H1 (cell line): ENCODE results near the gene MAP7D2. TPM values are rescaled to one million over a fixed set of nuclear protein-coding genes. Genes with fewer than 3 reads are reported as not detected.

Experiments
- CHD2 ChIP-seq: IDR thresholded peaks from 2 replicates; pipeline ENCODE4 v1.6.1; 2012; ENCODE audit warnings: low read length, improper control_type of control experiment
- HDAC2 ChIP-seq, 2 experiments: fragments of 300-600 bp in 1 of 2; sonication (generic) in 1 of 2; IDR thresholded peaks; 2 replicates each; pipeline ENCODE4 v1.6.1; 2011 to 2012; ENCODE audit warnings: low read depth in 2 of 2, low read length in 2 of 2, mild to moderate bottlenecking in 2 of 2, moderate library complexity in 2 of 2, borderline replicate concordance in 1 of 2, inconsistent platforms in 1 of 2
- KDM5A ChIP-seq: fragments of 200-600 bp; IDR thresholded peaks from 2 replicates; pipeline ENCODE4 v1.7.1; 2012; ENCODE audit warnings: mild to moderate bottlenecking, low read length, inconsistent platforms, mixed read lengths
- POLR2A ChIP-seq, 2 experiments: IDR thresholded peaks; 1 replicate in 1 of 2; 2 replicates in 1 of 2; pipeline ENCODE4 v1.6.1; 2011; ENCODE audit warnings: low read depth in 2 of 2, low read length in 2 of 2, mild to moderate bottlenecking in 2 of 2; ENCODE audit errors: control extremely low read depth in 1 of 2
- RNF2 ChIP-seq: fragments of 200-900, 300-1000 bp; sonication (generic); IDR thresholded peaks from 2 replicates; pipeline ENCODE4 v1.7.1; 2016; ENCODE audit warnings: borderline replicate concordance, low read depth, mild to moderate bottlenecking, antibody characterized with exemption, low read length; ENCODE audit not compliant: poor library complexity, severe bottlenecking; ENCODE audit errors: missing control alignments
- SIRT6 ChIP-seq: IDR thresholded peaks from one replicate; pipeline ENCODE4 v1.7.1; 2012; ENCODE audit warnings: low read length, inconsistent platforms
- SUZ12 ChIP-seq: fragments of 200-600 bp; sonication (generic); IDR thresholded peaks from 2 replicates; pipeline ENCODE4 v1.6.1; 2012; ENCODE audit warnings: mild to moderate bottlenecking, inconsistent platforms, low read length, moderate library complexity, mixed read lengths
- YY1 ChIP-seq: IDR thresholded peaks from 2 replicates; pipeline ENCODE4 v1.6.1; 2011; ENCODE audit warnings: low read depth, mild to moderate bottlenecking, low read length
- microRNA counts: library from miRNA; unstranded; fragments of <30 nt; microRNA quantifications from one replicate; lab custom pipeline; 2015
- microRNA-seq, 2 experiments: library from miRNA; unstranded; fragments of <30 nt; microRNA quantifications; one replicate each; pipeline versions ENCODE4 to v1.2.0, GENCODE V29; 2016 to 2020; ENCODE audit warnings: borderline microRNAs expressed in 2 of 2, borderline number of aligned reads in 2 of 2, borderline replicate concordance in 1 of 2
- polyA plus RNA-seq, 7 experiments: library from polyadenylated mRNA; depleted of rRNA in 3 of 7; stranded (reverse) in 5 of 7; unstranded in 2 of 7; fragments of >200 nt in 5 of 7; fragments of 200-250 nt in 2 of 7; gene quantifications; 1 replicate in 5 of 7; 2 replicates in 1 of 7; 4 replicates in 1 of 7; pipeline versions ENCODE4 v1.2.1 to v1.2.3, GENCODE V29; 2011 to 2013; ENCODE audit warnings: missing spikeins in 2 of 7, mixed read lengths in 2 of 7
- small RNA-seq: library from polyadenylated mRNA; stranded (forward); fragments of <200 nt; extraction: miRNeasy Mini kit (QIAGEN cat#:217004); gene quantifications from one replicate; pipeline ENCODE3, GENCODE V24; 2013; ENCODE audit not compliant: insufficient read depth
- total RNA-seq: library from RNA; stranded (reverse); fragmentation: NEBNext Ultra II Directional; extraction: Animal tissue kit (Norgen Biotek cat#: 25700); gene quantifications from 2 replicates; pipeline ENCODE4 v1.2.1, GENCODE V29; 2021
- TF ChIP-seq, protein P1 (sequence below): IDR thresholded peaks from 2 replicates; pipeline ENCODE4 v1.6.1; 2012; ENCODE audit warnings: inconsistent platforms

Gene MAP7D2
- total and polyA plus RNA-seq, 2 of the 8 experiments (the other 6 are each of a cell fraction or from before 2014, with no cell fraction given): 0.65 to 0.83 TPM

DNA sequence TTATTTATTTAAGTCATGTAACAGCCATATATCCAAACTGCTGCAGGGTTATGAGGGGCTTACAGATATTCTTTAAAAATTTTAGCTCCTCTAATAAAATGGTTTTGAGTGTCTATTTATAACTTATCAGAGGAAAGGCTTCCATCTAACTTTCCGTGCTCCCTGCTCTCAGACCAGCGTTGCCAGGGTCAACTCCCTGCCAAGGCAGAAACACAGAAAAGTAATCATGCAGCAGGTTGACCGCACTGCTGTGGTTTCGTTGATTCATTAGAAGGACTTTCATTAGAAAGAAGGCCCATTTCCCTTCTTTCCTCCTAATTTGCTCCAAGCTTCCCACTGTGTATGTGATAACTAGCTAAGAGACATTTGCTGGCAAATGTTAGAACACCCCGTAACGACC is 159.8 kb downstream of the MAP7D2 start (continued):
- no peak for TF ChIP-seq RNF2
- no peak for TF ChIP-seq CHD2
- no peak for TF ChIP-seq YY1
- TF ChIP-seq POLR2A (IDR thresholded peaks at IDR 0.05; ENCODE audit: control extremely low read depth in 1 of 2, low read depth in 2 of 2, low read length in 2 of 2): no peak
- TF ChIP-seq, protein P1, sequence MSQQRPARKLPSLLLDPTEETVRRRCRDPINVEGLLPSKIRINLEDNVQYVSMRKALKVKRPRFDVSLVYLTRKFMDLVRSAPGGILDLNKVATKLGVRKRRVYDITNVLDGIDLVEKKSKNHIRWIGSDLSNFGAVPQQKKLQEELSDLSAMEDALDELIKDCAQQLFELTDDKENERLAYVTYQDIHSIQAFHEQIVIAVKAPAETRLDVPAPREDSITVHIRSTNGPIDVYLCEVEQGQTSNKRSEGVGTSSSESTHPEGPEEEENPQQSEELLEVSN: no peak
- TF ChIP-seq KDM5A: no peak
- TF ChIP-seq SIRT6: no peak
- TF ChIP-seq HDAC2 (IDR thresholded peaks at IDR 0.05; ENCODE audit: borderline replicate concordance in 1 of 2, low read depth in 2 of 2, low read length in 2 of 2): no peak
- TF ChIP-seq SUZ12: no peak

MicroRNAs within 50 kb of the gene (microRNA counts, 767-probe panel; counts per million panel counts)
- microRNA hsa-miR-23c (lab: Ali Mortazavi, UCI): 879 counts per million, percentile 95 among the panel's probes with 10 or more counts

Small RNA genes within 50 kb of the gene (microRNA-seq; reads per million reads assigned to microRNA genes)
- gene MIR23C: 0 to 1.6 reads per million in 2 experiments

Small RNA genes within 50 kb of the gene (small RNA-seq; reads per million reads assigned to genes)
- gene MIR23C (not detected), gene RF00019 (not detected), gene RF00493 (46.1 reads per million, percentile 96 among the genes with 10 or more reads in this experiment), gene RF00494 (not detected)

Other genes with a start within 250 kb of the MAP7D2 start
- 13.4 and 15.3 TPM in 2 replicates for gene SH3KBP1, start 229.3 kb downstream of the MAP7D2 start, total RNA-seq
- 5.3 and 7.2 TPM in 2 replicates for gene SH3KBP1, start 229.3 kb downstream of the MAP7D2 start, polyA plus RNA-seq (2011; rRNA removed)
- 8.4 and 9.0 TPM in 2 replicates for gene BCLAF3, start 125.8 kb downstream of the MAP7D2 start, total RNA-seq
- gene BCLAF3, start 125.8 kb downstream of the MAP7D2 start, polyA plus RNA-seq (2011; rRNA removed): 0.85 and 1.3 TPM in 2 replicates
- gene EIF1AX, start 24.9 kb upstream of the MAP7D2 start, total RNA-seq: 173 and 175 TPM in 2 replicates
- 15.5 and 34.0 TPM in 2 replicates for gene EIF1AX, start 24.9 kb upstream of the MAP7D2 start, polyA plus RNA-seq (2011; rRNA removed)
- 11.3 and 13.0 TPM in 2 replicates for gene RPS6KA3, start 150.0 kb upstream of the MAP7D2 start, total RNA-seq
- 3.1 and 7.1 TPM in 2 replicates for gene RPS6KA3, start 150.0 kb upstream of the MAP7D2 start, polyA plus RNA-seq (2011; rRNA removed)